ENCODE data around the gene SLC7A5. TPM values are rescaled to one million over a fixed set of nuclear protein-coding genes. Genes with fewer than 3 reads are reported as not detected.

Gene SLC7A5
- total and polyA plus RNA-seq, 2 of the 13 experiments (the other 11 are each of a cell fraction or from before 2014, with no cell fraction given), result 79.6 to 155 TPM

DNA sequence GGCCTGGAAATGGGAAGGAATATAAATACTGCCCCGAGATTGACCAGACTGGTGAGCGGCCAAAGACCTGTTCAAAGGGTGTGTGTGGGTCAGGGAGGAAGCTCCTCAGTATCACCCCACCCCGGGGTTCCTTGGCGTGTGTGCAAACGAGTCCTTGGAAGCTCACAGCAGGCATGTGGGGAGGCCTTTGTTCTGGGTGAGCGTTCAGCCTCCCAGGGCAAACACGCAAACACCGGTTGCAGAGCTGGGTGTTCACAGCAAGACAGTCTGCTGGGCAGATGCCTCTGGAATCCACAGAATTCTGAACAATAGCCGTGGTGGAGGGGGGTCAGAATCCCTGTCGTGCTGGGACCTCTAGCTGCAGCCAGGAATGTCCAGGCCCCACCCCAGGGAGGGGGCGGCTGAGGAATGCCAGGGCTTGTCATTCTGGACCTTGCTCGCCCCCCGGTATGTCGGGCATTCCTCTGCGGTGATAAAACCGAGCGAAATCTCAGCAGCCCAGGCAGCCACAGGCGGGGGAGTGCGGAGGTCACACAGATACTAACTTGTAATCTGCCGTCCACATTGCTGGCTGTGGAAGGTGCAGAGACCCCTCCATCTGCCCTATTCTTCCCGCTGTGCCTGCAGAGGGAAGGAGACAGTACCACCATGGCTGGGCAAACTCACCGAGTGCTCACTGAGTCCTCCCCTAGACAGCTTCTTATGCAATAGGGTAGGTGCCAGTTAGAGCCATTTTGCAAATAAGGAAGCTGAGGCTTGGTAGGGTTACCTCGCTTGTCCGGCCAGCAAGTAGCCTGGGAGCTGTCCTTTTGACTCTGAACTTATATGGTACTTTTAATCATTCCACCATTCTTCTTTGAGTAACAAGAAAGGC lies 1.3 kb upstream of the SLC7A5 start (continued):
- TF ChIP-seq, protein P1, sequence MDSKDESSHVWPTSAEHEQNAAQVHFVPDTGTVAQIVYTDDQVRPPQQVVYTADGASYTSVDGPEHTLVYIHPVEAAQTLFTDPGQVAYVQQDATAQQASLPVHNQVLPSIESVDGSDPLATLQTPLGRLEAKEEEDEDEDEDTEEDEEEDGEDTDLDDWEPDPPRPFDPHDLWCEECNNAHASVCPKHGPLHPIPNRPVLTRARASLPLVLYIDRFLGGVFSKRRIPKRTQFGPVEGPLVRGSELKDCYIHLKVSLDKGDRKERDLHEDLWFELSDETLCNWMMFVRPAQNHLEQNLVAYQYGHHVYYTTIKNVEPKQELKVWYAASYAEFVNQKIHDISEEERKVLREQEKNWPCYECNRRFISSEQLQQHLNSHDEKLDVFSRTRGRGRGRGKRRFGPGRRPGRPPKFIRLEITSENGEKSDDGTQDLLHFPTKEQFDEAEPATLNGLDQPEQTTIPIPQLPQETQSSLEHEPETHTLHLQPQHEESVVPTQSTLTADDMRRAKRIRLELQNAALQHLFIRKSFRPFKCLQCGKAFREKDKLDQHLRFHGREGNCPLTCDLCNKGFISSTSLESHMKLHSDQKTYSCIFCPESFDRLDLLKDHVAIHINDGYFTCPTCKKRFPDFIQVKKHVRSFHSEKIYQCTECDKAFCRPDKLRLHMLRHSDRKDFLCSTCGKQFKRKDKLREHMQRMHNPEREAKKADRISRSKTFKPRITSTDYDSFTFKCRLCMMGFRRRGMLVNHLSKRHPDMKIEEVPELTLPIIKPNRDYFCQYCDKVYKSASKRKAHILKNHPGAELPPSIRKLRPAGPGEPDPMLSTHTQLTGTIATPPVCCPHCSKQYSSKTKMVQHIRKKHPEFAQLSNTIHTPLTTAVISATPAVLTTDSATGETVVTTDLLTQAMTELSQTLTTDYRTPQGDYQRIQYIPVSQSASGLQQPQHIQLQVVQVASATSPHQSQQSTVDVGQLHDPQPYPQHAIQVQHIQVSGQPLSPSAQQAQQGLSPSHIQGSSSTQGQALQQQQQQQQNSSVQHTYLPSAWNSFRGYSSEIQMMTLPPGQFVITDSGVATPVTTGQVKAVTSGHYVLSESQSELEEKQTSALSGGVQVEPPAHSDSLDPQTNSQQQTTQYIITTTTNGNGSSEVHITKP (CRISPR knock-in tag; IDR thresholded peaks at IDR 0.05; ENCODE audit: low read depth), result peak; percentile 71; the same call in 1 of the 2 replicates
- TF ChIP-seq SKI (IDR thresholded peaks at IDR 0.05; ENCODE audit: partially characterized antibody), result peak; percentile 95
- TF ChIP-seq MXD3 (CRISPR knock-in tag; IDR thresholded peaks at IDR 0.05), result peak; percentile 23; the same call in 1 of the 2 replicates
- TF ChIP-seq ZNF331 (CRISPR knock-in tag; IDR thresholded peaks at IDR 0.05), result peak; percentile 97
- TF ChIP-seq ZNF503 (CRISPR knock-in tag; IDR thresholded peaks at IDR 0.05), result peak; percentile 60
- peak; percentile 85 for TF ChIP-seq FOXA3 (CRISPR knock-in tag; IDR thresholded peaks at IDR 0.05)
- peak; percentile 86 for TF ChIP-seq ZNF761 (CRISPR knock-in tag; conservative IDR thresholded peaks at IDR 0.05)
- TF ChIP-seq JUND (CRISPR knock-in tag; IDR thresholded peaks at IDR 0.05), result peak; percentile 91
- 0 out of 2 replicates have a peak, but pooled peaks have one; percentile 42 for TF ChIP-seq ZNF720 (CRISPR knock-in tag; IDR thresholded peaks at IDR 0.05)
- peak; percentile 85; the same call in 1 of the 2 replicates for TF ChIP-seq SMYD3 (CRISPR knock-in tag; IDR thresholded peaks at IDR 0.05)
- TF ChIP-seq CSRNP1 (CRISPR knock-in tag; IDR thresholded peaks at IDR 0.05), result peak; percentile 92
- TF ChIP-seq ZKSCAN8 (CRISPR knock-in tag; IDR thresholded peaks at IDR 0.05; ENCODE audit: borderline replicate concordance), result peak; percentile 94
- TF ChIP-seq, protein P2, sequence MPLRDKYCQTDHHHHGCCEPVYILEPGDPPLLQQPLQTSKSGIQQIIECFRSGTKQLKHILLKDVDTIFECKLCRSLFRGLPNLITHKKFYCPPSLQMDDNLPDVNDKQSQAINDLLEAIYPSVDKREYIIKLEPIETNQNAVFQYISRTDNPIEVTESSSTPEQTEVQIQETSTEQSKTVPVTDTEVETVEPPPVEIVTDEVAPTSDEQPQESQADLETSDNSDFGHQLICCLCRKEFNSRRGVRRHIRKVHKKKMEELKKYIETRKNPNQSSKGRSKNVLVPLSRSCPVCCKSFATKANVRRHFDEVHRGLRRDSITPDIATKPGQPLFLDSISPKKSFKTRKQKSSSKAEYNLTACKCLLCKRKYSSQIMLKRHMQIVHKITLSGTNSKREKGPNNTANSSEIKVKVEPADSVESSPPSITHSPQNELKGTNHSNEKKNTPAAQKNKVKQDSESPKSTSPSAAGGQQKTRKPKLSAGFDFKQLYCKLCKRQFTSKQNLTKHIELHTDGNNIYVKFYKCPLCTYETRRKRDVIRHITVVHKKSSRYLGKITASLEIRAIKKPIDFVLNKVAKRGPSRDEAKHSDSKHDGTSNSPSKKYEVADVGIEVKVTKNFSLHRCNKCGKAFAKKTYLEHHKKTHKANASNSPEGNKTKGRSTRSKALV (CRISPR knock-in tag; IDR thresholded peaks at IDR 0.05), result 0 out of 2 replicates have a peak, but pooled peaks have one; percentile 13
- TF ChIP-seq NR1H2 (CRISPR knock-in tag; IDR thresholded peaks at IDR 0.05; ENCODE audit: borderline replicate concordance, low read depth), result peak; percentile 29; the same call in 1 of the 2 replicates
- TF ChIP-seq TSC22D2 (CRISPR knock-in tag; IDR thresholded peaks at IDR 0.05; ENCODE audit: borderline replicate concordance), result peak; percentile 60; the same call in 1 of the 2 replicates
